Femur (tissue), 1 donor: Measurements from ENCODE around the gene ANKMY1.

ENCODE experiments used
- DNase-seq: peaks from one replicate; pipeline ENCODE4 v3.0.0-alpha.2; 2017

ANKMY1 gene, protein sequence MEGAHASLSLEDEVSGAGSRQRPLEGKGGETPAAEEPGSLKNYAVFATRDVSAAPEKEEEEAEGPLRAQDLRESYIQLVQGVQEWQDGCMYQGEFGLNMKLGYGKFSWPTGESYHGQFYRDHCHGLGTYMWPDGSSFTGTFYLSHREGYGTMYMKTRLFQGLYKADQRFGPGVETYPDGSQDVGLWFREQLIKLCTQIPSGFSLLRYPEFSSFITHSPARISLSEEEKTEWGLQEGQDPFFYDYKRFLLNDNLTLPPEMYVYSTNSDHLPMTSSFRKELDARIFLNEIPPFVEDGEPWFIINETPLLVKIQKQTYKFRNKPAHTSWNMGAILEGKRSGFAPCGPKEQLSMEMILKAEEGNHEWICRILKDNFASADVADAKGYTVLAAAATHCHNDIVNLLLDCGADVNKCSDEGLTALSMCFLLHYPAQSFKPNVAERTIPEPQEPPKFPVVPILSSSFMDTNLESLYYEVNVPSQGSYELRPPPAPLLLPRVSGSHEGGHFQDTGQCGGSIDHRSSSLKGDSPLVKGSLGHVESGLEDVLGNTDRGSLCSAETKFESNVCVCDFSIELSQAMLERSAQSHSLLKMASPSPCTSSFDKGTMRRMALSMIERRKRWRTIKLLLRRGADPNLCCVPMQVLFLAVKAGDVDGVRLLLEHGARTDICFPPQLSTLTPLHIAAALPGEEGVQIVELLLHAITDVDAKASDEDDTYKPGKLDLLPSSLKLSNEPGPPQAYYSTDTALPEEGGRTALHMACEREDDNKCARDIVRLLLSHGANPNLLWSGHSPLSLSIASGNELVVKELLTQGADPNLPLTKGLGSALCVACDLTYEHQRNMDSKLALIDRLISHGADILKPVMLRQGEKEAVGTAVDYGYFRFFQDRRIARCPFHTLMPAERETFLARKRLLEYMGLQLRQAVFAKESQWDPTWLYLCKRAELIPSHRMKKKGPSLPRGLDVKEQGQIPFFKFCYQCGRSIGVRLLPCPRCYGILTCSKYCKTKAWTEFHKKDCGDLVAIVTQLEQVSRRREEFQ

GRCh38 chr2:240557808-240558207, at the start of gene ANKMY1:
Gene ANKMY1, minus strand, starts transcription at chr2:240557988. Its CDS starts 653 bp downstream, at chr2:240557335.
- DNase-seq: peak; percentile 82

- DNase-seq: no peak
Measured at GRCh38 chr2:240605867-240606743, 48.3 kb upstream of the ANKMY1 start.

GRCh38 chr2:240604939-240605716, 47.3 kb upstream of the ANKMY1 start:
- no peak for DNase-seq

- peak; percentile 69 for DNase-seq
Measured at GRCh38 chr2:240604291-240604938, 46.6 kb upstream of the ANKMY1 start.

- peak; percentile 15 for DNase-seq
Measured at GRCh38 chr2:240603846-240604245, 46.1 kb upstream of the ANKMY1 start.

DNA sequence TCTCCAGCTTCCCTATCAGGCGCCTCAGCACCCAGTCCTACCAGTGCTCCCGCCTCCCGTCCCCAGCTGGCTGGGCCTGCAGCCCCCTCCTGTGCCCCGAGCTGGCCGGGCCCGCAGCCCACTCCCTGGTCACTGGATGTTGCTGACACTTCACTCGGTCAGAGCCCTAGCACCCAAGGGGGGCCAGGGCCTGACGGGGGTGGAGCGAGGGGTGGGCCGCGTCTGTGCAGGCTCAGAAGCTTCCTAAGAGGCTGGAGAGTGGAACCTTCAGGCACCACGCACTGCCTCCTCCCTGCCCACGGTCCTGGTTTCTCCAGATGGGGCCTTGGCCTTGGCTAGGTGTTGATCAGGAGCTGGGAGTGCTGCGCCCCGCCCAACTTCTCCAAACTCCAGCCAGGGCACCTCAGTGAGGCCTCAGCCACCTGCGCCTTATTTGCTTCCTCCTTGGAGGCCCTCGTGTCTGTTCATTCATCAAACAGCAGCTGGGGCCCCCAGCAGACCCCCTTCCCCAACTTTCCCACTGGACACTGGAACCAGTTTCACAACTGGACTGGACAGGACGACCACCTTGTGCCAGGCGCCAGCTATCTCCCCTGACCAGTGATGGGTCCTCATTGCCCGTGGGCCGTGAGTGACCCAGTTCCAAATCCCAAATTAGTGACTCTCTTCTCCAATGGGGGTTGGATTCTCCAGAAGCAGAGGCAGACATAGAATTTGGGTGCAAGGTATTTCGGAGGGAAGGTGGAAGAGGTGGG, 45.5 kb upstream of the ANKMY1 start:
- DNase-seq: peak; percentile 14

DNA sequence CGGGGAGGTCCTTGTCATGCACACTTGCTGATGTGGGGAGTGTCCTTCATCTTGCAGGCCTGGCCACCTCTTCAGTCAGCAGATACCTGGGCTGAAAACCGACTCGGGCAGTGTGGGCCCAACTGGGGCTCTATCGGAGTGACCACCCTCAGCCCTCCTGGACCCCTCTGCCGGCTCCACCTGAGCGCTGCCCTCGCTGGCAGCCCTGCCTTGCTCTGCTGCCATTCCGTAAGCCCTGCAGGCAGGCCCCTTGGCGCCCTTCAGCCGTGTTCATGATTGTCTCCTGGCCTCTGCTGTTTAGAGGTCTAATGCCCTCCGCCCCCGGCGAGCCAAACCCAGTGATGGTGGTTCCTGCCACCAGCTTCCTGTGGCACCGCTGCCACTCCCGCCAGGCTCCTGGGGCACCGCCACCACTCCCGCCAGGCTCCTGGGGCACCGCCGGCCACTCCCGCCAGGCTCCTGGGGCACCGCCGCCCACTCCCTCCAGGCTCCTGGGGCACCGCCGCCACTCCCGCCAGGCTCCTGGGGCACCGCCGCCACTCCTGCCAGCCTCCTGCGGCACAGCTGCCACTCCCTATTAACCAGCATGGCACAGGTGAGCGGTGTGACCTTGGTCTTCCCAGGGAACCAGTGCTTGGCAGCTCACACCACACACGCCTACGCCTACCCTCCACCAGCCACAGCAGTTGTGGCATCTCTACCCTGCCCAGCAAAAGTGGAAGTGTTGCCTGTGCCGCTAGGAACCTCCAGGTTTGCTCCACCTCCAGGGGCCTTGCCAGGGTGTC, 44.7 kb upstream of the ANKMY1 start:
- peak; percentile 11 for DNase-seq

DNA sequence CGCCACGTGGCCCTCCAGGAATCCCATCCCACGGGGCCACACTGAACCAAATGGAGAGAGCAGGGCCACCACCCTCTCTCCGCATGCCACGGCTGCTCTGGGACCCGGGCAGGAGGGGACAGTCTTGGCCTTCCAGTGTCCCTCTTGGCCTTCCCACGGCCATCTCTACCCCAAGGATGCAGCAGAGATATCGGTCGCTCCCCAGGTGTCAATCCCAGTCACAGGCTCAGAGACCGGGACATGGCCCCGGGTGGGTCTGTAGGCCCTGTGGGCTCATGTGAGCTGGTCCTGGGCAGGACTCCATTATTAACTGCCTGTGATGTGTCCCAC, 44.0 kb upstream of the ANKMY1 start:
- DNase-seq: no peak

GRCh38 chr2:240601061-240601830, 43.5 kb upstream of the ANKMY1 start:
- peak; percentile 11 for DNase-seq

DNA sequence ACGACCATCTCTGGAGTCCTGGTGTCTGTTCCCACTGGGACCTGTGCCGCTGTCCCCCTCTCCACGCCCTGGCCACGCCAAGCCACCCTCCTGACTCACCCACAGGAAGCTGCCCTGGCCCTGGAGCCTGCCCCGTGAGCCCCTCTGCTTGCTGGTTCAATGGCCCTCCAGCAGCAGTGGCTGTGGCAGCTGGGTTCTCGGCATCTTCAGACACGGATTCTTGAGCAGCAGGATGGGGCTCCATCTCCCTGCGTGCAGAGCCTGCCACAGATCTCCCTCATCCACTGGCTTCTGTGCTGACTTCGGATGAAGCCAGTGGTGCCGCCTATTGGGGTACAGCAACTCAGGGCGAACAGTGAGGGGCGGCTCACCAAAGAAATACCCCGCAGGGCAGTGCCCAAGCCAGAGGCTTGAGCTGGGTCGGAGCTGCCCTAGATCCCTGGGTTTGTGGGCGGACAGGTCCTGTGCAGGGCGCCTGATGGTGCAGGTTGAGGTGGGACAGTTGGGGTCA, 42.7 kb upstream of the ANKMY1 start:
- no peak for DNase-seq

DNA sequence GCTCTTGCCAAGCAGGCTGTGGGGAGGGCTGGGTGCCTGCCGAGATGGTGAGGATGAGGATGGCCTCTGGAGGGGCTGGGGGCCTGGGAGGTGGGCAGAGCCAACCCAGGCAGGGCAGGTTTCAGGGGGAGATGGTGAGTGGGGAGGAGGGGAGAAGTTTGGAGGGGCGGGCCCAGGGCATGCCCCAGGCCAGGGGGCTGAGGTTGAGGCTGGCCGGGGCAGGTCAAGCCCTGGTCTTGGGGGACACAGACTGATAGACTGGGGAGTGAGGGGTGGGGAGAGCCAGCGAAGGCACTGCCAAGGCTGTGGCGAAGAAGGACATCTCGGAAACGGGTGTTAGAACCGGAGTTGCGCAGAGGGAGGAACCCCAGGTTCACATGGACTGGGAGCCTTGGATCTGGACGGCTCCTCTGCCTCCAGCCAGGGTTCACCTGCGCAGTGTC, 41.4 kb upstream of the ANKMY1 start:
- DNase-seq: peak; percentile 3

DNA sequence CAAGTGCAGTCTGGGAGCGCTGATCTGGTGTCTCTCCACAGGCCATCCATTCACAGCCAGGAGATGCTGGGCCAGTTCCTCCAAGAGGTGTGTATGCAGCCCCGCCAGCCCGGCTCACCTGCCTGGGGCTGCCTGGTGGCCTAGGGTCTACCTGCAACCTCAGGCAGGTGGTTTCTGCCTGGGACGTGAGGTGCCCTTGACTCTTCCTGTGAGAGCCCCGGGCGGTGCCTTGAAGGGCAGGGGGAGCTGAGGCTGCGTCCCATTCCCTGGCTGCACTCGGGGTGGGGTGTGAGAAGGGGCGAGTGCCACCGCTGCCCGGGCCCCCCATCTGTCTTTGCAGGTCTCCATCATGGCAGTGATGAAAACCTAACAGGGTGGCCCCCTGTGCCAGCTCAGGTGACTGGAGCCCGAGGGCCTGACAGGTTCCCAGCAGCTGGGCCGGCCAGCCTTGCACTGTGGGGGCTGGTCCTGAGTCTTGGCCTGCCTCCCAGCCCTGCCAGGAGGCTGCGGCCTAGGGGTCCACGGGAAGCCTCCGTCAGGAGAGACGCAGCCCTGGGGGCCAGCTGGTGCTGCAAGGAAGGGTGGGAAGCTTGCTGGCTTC, 40.6 kb upstream of the ANKMY1 start:
- DNase-seq: no peak

DNA sequence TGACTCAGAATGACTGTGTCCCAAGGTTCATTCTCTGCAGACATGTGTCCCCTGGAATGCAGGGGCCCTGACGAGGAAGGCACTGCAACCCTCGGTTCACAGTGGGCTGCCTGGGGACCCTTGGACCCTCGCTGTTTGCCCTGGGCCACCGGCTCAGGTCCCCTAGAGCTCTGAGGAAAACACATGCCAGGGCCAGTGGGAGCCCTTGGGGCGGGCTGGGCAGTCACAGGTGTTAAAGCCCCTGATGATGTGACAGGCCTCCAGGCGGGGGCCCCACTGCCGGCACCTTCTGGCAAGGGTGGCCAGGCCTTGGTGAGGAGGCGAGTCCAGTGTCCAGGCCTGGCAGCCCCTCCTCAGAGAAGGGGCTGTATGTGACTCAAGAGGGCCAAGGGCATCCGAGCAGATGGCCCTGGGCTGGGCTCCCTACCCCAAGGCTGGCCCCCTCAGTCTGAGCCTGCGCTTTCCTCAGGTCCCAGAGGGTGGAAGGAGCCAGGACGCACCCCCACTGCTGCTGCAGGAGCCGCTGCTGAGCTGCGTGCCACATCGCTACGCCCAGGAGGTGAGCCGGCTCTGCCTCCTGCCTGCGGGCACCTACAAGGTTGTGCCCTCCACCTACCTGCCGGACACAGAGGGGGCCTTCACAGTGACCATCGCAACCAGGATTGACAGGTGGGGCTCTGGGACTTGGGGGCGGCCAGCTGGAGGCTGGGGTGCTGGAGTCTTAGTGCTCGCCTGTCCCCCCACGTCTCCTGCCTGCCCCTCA, 39.8 kb upstream of the ANKMY1 start:
- no peak for DNase-seq

GRCh38 chr2:240597054-240597418, 39.2 kb upstream of the ANKMY1 start:
- no peak for DNase-seq

DNA sequence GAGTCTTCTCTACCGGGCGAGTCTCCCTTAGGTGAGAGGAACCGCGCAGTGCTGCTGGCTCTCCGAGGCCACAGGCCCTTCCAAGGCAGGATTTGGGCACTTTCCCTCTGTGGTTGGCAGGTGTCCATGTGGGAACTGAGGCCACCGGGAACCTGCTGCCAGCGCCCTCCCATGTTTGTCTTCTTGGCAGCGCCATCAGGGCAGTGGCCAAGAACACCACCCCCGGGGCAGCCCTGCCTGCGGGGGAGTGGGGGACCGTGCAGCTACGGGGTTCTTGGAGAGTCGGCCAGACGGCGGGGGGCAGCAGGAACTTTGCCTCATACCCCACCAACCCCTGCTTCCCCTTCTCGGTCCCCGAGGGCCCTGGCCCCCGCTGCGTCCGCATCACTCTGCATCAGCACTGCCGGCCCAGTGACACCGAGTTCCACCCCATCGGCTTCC, 38.7 kb upstream of the ANKMY1 start:
- no peak for DNase-seq

GRCh38 chr2:240596080-240596460, 38.3 kb upstream of the ANKMY1 start:
- DNase-seq: no peak

- no peak for DNase-seq
Measured at GRCh38 chr2:240595381-240596079, 37.7 kb upstream of the ANKMY1 start.
